Astrocyte (in vitro differentiated cells and primary cell): ENCODE data around the gene GGTA1. TPM values are rescaled to one million over a fixed set of nuclear protein-coding genes. Genes with fewer than 3 reads are reported as not detected.

Experiments used
- DNase-seq: peaks from one replicate; pipeline ENCODE4 v3.0.0-alpha.2; 2010; ENCODE audit warnings: low read depth
- FAIRE-seq: peaks from 2 replicates; lab custom pipeline; 2011; peaks lifted over from hg19 to GRCh38; lab: Jason Lieb, UNC
- H2AFZ ChIP-seq: 2 replicates; pipeline ENCODE4 v1.6.0; 2012; ENCODE audit warnings: low read depth, low read length, inconsistent platforms
- H3K27ac ChIP-seq: 2 replicates; pipeline ENCODE4 v1.5.1; 2011; ENCODE audit warnings: low read depth, low read length, inconsistent platforms
- H3K27me3 ChIP-seq: 2 replicates; pipeline ENCODE4 v1.6.0; 2011; ENCODE audit warnings: low read length, inconsistent platforms; ENCODE audit not compliant: insufficient read depth
- H3K36me3 ChIP-seq: 2 replicates; pipeline ENCODE4 v1.5.1; 2011; ENCODE audit warnings: low read length, inconsistent platforms; ENCODE audit not compliant: insufficient read depth
- H3K4me1 ChIP-seq: 2 replicates; pipeline ENCODE4 v1.5.1; 2011; ENCODE audit warnings: low read length, inconsistent platforms; ENCODE audit not compliant: insufficient read depth
- H3K4me2 ChIP-seq: 2 replicates; pipeline ENCODE4 v1.6.0; 2012; ENCODE audit warnings: low read length, inconsistent platforms
- H3K4me3 ChIP-seq: 2 replicates; pipeline ENCODE4 v1.5.1; 2011; ENCODE audit warnings: low read depth, mild to moderate bottlenecking, low read length, inconsistent platforms; ENCODE audit not compliant: insufficient read depth
- H3K79me2 ChIP-seq: 2 replicates; pipeline ENCODE4 v1.6.0; 2012; ENCODE audit warnings: mild to moderate bottlenecking, low read length, inconsistent platforms; ENCODE audit not compliant: insufficient read depth
- H3K9ac ChIP-seq: 2 replicates; pipeline ENCODE4 v1.6.0; 2012; ENCODE audit warnings: mild to moderate bottlenecking, low read length, inconsistent platforms
- H3K9me3 ChIP-seq: 2 replicates; pipeline ENCODE4 v1.5.1; 2012; ENCODE audit warnings: low read depth, mild to moderate bottlenecking, low read length, inconsistent platforms; ENCODE audit not compliant: insufficient read depth
- H4K20me1 ChIP-seq: 2 replicates; pipeline ENCODE4 v1.6.0; 2012; ENCODE audit warnings: low read length, inconsistent platforms; ENCODE audit not compliant: insufficient read depth
- H3K27ac Mint-ChIP-seq: one replicate; pipeline ENCODE4 v1.8.0; 2021; ENCODE audit warnings: mild to moderate bottlenecking, mixed read lengths; ENCODE audit not compliant: unreplicated experiment
- H3K27me3 Mint-ChIP-seq: one replicate; pipeline ENCODE4 v1.8.0; 2021; ENCODE audit warnings: low read depth, mixed read lengths; ENCODE audit not compliant: unreplicated experiment
- H3K36me3 Mint-ChIP-seq: one replicate; pipeline ENCODE4 v1.8.0; 2021; ENCODE audit warnings: low read depth, mixed read lengths; ENCODE audit not compliant: unreplicated experiment
- H3K4me1 Mint-ChIP-seq: one replicate; pipeline ENCODE4 v1.8.0; 2021; ENCODE audit warnings: low read depth, mixed read lengths; ENCODE audit not compliant: unreplicated experiment
- H3K4me3 Mint-ChIP-seq: one replicate; pipeline ENCODE4 v1.8.0; 2021; ENCODE audit warnings: mild to moderate bottlenecking, moderate library complexity, mixed read lengths; ENCODE audit not compliant: unreplicated experiment
- H3K9me3 Mint-ChIP-seq: one replicate; pipeline ENCODE4 v1.8.0; 2021; ENCODE audit warnings: mild to moderate bottlenecking, mixed read lengths; ENCODE audit not compliant: unreplicated experiment
- CTCF ChIP-seq: IDR thresholded peaks from 2 replicates; pipeline ENCODE4 v1.5.1; 2011; ENCODE audit warnings: low read depth, mild to moderate bottlenecking, inconsistent platforms, low read length, moderate library complexity; ENCODE audit not compliant: insufficient read depth
- EZH2 ChIP-seq: IDR thresholded peaks from 2 replicates; pipeline ENCODE4 v1.6.1; 2012; ENCODE audit warnings: mild to moderate bottlenecking, low read length, inconsistent platforms; ENCODE audit not compliant: insufficient read depth
- total RNA-seq: library from RNA; stranded (reverse); gene quantifications from 2 replicates; pipeline ENCODE4 v1.2.1, GENCODE V29; 2021

GGTA1 gene
- total RNA-seq, 1 donor from 2014 or later: 0.18 TPM

DNA sequence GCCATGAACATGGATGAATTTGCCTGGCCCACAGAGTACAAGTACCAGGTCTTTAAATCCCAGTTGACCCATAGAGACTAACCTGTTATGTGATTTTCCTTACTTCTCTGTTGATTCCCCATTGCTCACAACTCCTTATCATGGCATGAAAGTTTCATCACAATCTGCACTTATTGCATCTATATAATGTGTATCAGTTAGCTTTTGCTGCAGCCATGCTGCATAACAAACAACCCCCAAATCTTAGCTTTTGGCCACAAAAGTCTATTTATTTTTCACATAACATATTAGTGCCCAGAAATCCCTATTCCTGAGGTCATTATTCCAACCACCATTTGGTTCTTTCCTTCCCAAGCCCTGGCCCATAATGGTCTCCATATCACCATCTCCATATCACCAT lies 3.7 kb downstream of the GGTA1 start:
- H3K4me3 Mint-ChIP-seq: no peak overlapping the region
- Histone ChIP-seq H3K79me2 (no peaks in the 10 kb centered on the region), H3K36me3 (no peaks in the 10 kb centered on the region), H3K4me3 (no peak overlapping the region), H3K4me1 (peaks cover 17% of the 10 kb centered on the region), H2AFZ (no peak overlapping the region), H3K27ac (no peak overlapping the region), H3K9me3 (peaks cover 2% of the 10 kb centered on the region), H4K20me1 (peaks cover 5% of the 10 kb centered on the region), H3K4me2 (no peak overlapping the region), H3K27me3 (peaks cover 37% of the 10 kb centered on the region), H3K9ac (no peak overlapping the region)
- peaks cover 53% of the 10 kb centered on the region for H3K27me3 Mint-ChIP-seq
- H3K27ac Mint-ChIP-seq: no peak overlapping the region
- TF ChIP-seq CTCF: no peak
- no peak for TF ChIP-seq EZH2
- no peak for FAIRE-seq
- no peaks in the 10 kb centered on the region for H3K36me3 Mint-ChIP-seq
- H3K9me3 Mint-ChIP-seq: peaks cover 11% of the 10 kb centered on the region
- no peak for DNase-seq
- H3K4me1 Mint-ChIP-seq: peaks cover 9% of the 10 kb centered on the region

DNA sequence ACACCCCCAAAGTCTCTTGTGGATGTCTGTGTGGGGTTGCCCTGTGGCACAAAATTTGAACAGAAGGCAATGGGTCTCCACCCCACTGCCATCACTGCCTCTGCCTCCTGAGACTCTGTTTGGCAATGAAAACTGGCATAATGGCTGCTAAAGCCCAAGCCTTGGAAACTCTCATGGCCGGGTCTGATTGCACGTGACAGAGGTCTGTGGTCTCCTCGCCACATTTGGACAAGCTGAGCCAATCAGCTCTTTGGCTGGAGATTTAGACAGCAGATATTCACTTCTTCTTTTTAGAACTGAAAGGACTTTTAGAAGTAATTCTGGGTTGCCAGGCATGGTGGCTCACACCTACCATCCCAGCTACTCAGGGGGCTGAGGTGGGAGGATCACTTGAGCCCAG lies 5.5 kb downstream of the GGTA1 start:
- TF ChIP-seq CTCF (no peak), EZH2 (no peak)
- no peaks in the 10 kb centered on the region for H3K36me3 Mint-ChIP-seq
- no peak overlapping the region for H3K9ac ChIP-seq
- peaks cover 11% of the 10 kb centered on the region for H3K4me1 Mint-ChIP-seq
- DNase-seq (no peak), FAIRE-seq (no peak)
- peaks cover 5% of the 10 kb centered on the region for H4K20me1 ChIP-seq
- no peak overlapping the region for H3K4me3 ChIP-seq
- peaks cover 28% of the 10 kb centered on the region for H3K27me3 ChIP-seq
- H2AFZ ChIP-seq: no peak overlapping the region
- H3K4me3 Mint-ChIP-seq: no peak overlapping the region
- peaks cover 49% of the 10 kb centered on the region for H3K27me3 Mint-ChIP-seq
- H3K4me2 ChIP-seq: no peak overlapping the region
- peaks cover 2% of the 10 kb centered on the region for H3K9me3 ChIP-seq
- peaks cover 11% of the 10 kb centered on the region for H3K9me3 Mint-ChIP-seq
- no peaks in the 10 kb centered on the region for H3K36me3 ChIP-seq
- H3K27ac Mint-ChIP-seq: no peak overlapping the region
- H3K79me2 ChIP-seq: no peaks in the 10 kb centered on the region
- no peak overlapping the region for H3K27ac ChIP-seq
- H3K4me1 ChIP-seq: peaks cover 8% of the 10 kb centered on the region

DNA sequence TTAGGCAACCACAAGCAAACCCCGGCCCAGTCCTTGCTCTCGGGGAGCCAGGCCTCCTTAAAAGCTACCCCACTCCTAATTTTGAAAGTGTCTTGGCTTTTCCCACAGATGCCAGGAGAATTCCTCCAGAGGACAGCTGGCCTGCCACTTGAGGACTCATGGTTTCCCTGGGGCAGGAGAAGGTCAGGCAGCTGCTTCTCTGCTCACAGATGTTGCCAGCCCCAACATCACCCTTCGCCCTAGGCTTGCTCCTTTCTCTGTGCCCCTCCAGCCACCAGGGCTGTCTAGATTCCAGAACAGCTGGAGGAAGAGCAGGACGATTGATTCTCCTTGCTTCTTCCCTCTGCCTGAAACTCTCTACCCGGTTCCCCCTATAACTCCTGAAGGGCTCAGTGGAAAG lies 8.5 kb downstream of the GGTA1 start:
- H3K36me3 ChIP-seq: no peaks in the 10 kb centered on the region
- FAIRE-seq: no peak
- no peak overlapping the region for H3K4me3 Mint-ChIP-seq

More for the DNA sequence above, 8.5 kb downstream of the GGTA1 start:
- TF ChIP-seq CTCF (no peak), EZH2 (no peak)
- H3K36me3 Mint-ChIP-seq: no peaks in the 10 kb centered on the region
- Histone ChIP-seq H3K4me1 (no peaks in the 10 kb centered on the region), H3K27ac (no peak overlapping the region), H3K9ac (no peak overlapping the region), H3K79me2 (no peaks in the 10 kb centered on the region), H3K4me3 (no peak overlapping the region), H3K4me2 (no peak overlapping the region), H3K27me3 (peaks cover 9% of the 10 kb centered on the region), H2AFZ (no peak overlapping the region), H3K9me3 (peaks cover 1% of the 10 kb centered on the region), H4K20me1 (no peaks in the 10 kb centered on the region)
- H3K4me1 Mint-ChIP-seq: peaks cover 3% of the 10 kb centered on the region
- H3K27me3 Mint-ChIP-seq: peaks cover 33% of the 10 kb centered on the region
- H3K27ac Mint-ChIP-seq: no peak overlapping the region
- no peak for DNase-seq
- peaks cover 6% of the 10 kb centered on the region for H3K9me3 Mint-ChIP-seq
